Natural killer cell treated with Interleukin-12 subunit alpha and Interleukin-12 subunit beta and Interleukin-15 and Interleukin-18, amount 100 ng/mL, for 72 hours (primary cell): ENCODE measurements around the gene RGS5. TPM values are rescaled to one million over a fixed set of nuclear protein-coding genes. Genes with fewer than 3 reads are reported as not detected.
"Not testable (repeated sequence)": the region's sequence is repeated elsewhere in the genome, so short reads cannot be mapped to it uniquely, and the experiment has no call there.

Experiments
- ATAC-seq, 2 donors: fragments of 150-1000 bp; cut with Tn5 transposase in 1 of 2; sonication (Bioruptor Pico), chemical (Tn5 transposase) in 1 of 2; 2 replicates each; pipeline ENCODE4 v1.10.0; 2021
- DNase-seq: peaks from one replicate; pipeline ENCODE4 v3.0.0; 2022; ENCODE audit warnings: low spot score
- H3K27ac Mint-ChIP-seq, 2 donors: 1 replicate in 1 of 2; 2 replicates in 1 of 2; pipeline ENCODE4 v1.8.0; 2022; ENCODE audit warnings: mixed read lengths in 2 of 2, mild to moderate bottlenecking in 1 of 2, moderate library complexity in 1 of 2
- H3K27me3 Mint-ChIP-seq, 2 donors: 1 replicate in 1 of 2; 2 replicates in 1 of 2; pipeline ENCODE4 v1.8.0; 2022; ENCODE audit warnings: mixed read lengths in 2 of 2
- H3K36me3 Mint-ChIP-seq: one replicate; pipeline ENCODE4 v1.8.0; 2022; ENCODE audit warnings: mixed read lengths
- H3K4me1 Mint-ChIP-seq, 2 donors: 1 replicate in 1 of 2; 2 replicates in 1 of 2; pipeline ENCODE4 v1.8.0; 2022; ENCODE audit warnings: low read depth in 2 of 2, mixed read lengths in 2 of 2, mild to moderate bottlenecking in 1 of 2
- H3K4me3 Mint-ChIP-seq: one replicate; pipeline ENCODE4 v1.8.0; 2022; ENCODE audit warnings: mixed read lengths
- H3K9me3 Mint-ChIP-seq: 2 replicates; pipeline ENCODE4 v1.8.0; 2022; ENCODE audit warnings: mixed read lengths
- total RNA-seq, 2 donors: library from RNA; stranded (reverse); gene quantifications; one replicate each; pipeline ENCODE4 v1.2.3, GENCODE V29; 2022

Gene RGS5, protein sequence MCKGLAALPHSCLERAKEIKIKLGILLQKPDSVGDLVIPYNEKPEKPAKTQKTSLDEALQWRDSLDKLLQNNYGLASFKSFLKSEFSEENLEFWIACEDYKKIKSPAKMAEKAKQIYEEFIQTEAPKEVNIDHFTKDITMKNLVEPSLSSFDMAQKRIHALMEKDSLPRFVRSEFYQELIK
- total RNA-seq, result 1 to 10 TPM in 1 of 2 donors, under 1 TPM in 1; 0.95 to 1.2 TPM

DNA sequence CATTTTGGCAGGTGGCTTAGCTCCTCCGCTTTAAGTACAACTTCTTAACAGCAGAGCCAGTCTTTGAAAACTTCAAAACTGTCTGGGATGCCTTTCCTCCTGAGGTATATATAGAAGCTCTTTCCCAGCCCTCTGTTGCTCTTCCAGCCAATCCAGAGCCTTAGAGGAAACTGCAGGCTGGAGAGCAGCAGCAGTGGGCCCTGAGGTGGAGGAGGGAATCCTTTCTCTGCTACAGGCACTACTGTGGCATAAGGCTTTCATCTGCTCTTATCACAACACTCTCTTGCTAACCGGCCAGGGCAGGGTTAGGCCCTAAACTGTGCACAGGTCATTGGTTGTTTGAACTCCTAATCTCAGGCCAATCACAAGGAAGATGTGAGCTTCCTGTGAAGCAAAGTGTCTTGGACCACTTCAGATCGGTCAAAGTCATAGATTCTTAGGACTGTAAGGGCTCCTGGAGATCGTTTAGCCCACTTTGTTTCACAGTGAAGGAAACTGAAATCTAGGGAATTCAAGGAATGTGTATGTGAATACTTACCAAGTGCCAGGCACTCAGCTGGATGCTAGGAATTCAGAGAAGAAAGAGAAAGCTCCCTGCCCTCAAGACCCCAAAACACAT lies at the start of gene RGS5:
Gene RGS5, minus strand, starts transcription at position 84 of the 619 bp plus-strand sequence. Its CDS starts 81 bp downstream, at position 3.
- no peak within 1 kb of the TSS for H3K4me3 Mint-ChIP-seq
- H3K4me1 Mint-ChIP-seq, result no peaks in the 10 kb centered on the region
- DNase-seq (no peak), ATAC-seq (no peak)
- no peaks in the 10 kb centered on the region for H3K36me3 Mint-ChIP-seq
- no peak within 1 kb of the TSS for H3K27ac Mint-ChIP-seq
- no peaks in the 10 kb centered on the region for H3K9me3 Mint-ChIP-seq
- peaks cover 4 to 11% of the 10 kb centered on the region in 2 donors for H3K27me3 Mint-ChIP-seq

GRCh38 chr1:163250382-163250974 lies 47.8 kb upstream of the RGS5 start:
- no peaks in the 10 kb centered on the region for H3K36me3 Mint-ChIP-seq
- ATAC-seq (no peak), DNase-seq (no peak)
- peaks cover 3% of the 10 kb centered on the region for H3K9me3 Mint-ChIP-seq
- H3K27ac Mint-ChIP-seq, result no peak overlapping the region
- no peak overlapping the region for H3K4me3 Mint-ChIP-seq
- H3K4me1 Mint-ChIP-seq, result no peaks in the 10 kb centered on the region
- H3K27me3 Mint-ChIP-seq, result no peaks in the 10 kb centered on the region

- Mint-ChIP-seq H3K27me3 (no peaks in the 10 kb centered on the region), H3K4me1 (no peaks in the 10 kb centered on the region), H3K4me3 (no peak overlapping the region), H3K36me3 (no peaks in the 10 kb centered on the region), H3K9me3 (peaks cover 3% of the 10 kb centered on the region), H3K27ac (no peak overlapping the region)
- DNase-seq, result no peak
- no peak for ATAC-seq
Observed at GRCh38 chr1:163248064-163248463, 45.3 kb upstream of the RGS5 start.

DNA sequence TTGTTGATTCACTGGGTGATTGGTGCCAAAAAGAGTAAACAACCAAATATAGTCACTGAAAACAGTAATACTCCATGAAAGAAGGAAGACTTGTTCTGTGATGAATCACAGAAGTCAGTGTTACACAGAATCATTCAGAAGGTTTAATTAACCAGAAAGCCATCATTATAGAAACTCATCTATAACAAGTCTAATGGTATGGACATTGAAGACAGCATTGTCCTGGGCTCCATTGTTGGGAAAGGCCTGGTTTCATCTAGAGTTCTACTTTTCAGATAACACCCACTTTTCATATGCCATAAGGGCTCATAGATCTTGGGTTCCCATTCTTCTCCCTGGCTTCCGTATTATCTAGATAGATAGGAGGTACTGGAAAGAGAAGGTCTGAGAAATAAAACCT lies 41.9 kb upstream of the RGS5 start:
- not testable (repeated sequence) for H3K9me3 Mint-ChIP-seq, H3K27ac Mint-ChIP-seq, H3K4me1 Mint-ChIP-seq, H3K36me3 Mint-ChIP-seq, ATAC-seq, DNase-seq, H3K4me3 Mint-ChIP-seq, H3K27me3 Mint-ChIP-seq

GRCh38 chr1:163241746-163242145 lies 39.0 kb upstream of the RGS5 start:
- no peaks in the 10 kb centered on the region for H3K36me3 Mint-ChIP-seq
- H3K4me1 Mint-ChIP-seq, result no peaks in the 10 kb centered on the region
- ATAC-seq, result no peak
- H3K4me3 Mint-ChIP-seq, result no peak overlapping the region
- H3K27ac Mint-ChIP-seq, result no peak overlapping the region
- H3K27me3 Mint-ChIP-seq, result no peaks in the 10 kb centered on the region
- H3K9me3 Mint-ChIP-seq, result no peaks in the 10 kb centered on the region
- no peak for DNase-seq

GRCh38 chr1:163240705-163241104 lies 38.0 kb upstream of the RGS5 start:
- H3K9me3 Mint-ChIP-seq, result no peaks in the 10 kb centered on the region
- ATAC-seq (no peak), DNase-seq (no peak)
- H3K4me3 Mint-ChIP-seq, result no peak overlapping the region
- H3K4me1 Mint-ChIP-seq, result no peaks in the 10 kb centered on the region
- no peak overlapping the region for H3K27ac Mint-ChIP-seq
- no peaks in the 10 kb centered on the region for H3K36me3 Mint-ChIP-seq
- no peaks in the 10 kb centered on the region for H3K27me3 Mint-ChIP-seq

DNA sequence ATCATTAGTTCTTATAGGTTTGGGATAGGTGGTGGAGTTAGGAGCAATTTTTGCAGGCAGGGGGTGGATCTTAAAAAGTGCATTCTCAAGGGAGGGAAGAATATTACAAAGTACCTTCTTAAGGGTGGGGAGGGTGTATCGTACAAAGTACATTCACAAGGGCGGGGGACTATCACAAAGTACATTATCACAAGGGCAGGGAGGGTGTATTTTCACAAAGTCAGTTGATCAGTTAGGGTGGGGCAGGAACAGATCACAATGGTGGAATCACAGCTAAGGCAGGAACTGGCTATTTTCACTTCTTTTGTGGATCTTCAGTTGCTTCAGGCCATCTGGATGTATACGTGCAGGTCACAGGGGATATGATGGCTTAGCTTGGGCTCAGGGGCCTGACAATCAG lies 30.9 kb upstream of the RGS5 start:
- H3K27ac Mint-ChIP-seq, H3K36me3 Mint-ChIP-seq, DNase-seq, ATAC-seq, H3K4me3 Mint-ChIP-seq, H3K9me3 Mint-ChIP-seq, H3K4me1 Mint-ChIP-seq: not testable (repeated sequence)
- peaks cover 3 to 14% of the 10 kb centered on the region in 2 donors for H3K27me3 Mint-ChIP-seq

- Mint-ChIP-seq H3K4me3 (no peak overlapping the region), H3K4me1 (no peaks in the 10 kb centered on the region), H3K27me3 (peaks cover 3 to 16% of the 10 kb centered on the region in 2 donors), H3K36me3 (peaks cover 4% of the 10 kb centered on the region), H3K27ac (no peak overlapping the region), H3K9me3 (peaks cover 5% of the 10 kb centered on the region)
- no peak for ATAC-seq
- no peak for DNase-seq
Observed at GRCh38 chr1:163231385-163231784, 28.7 kb upstream of the RGS5 start.

DNA sequence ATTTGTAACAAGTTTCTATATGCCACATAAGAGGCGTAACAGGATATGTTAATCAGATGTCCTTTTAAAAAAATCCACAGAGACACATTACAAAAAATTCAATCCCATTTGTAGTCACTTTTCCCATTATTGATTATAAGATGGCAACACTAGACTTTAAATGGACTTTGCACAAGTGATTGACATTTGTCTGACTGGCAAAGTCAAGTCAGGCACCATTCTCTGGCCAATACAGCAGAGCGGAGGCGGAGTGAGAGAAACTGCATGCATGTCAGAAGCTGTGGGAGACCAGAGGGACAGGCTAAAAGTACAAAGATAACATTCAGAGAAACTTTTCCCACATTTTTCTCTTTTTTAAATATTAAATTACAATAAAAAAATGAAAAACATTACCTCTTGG lies 28.1 kb upstream of the RGS5 start:
- Mint-ChIP-seq H3K4me1 (no peaks in the 10 kb centered on the region), H3K27ac (no peak overlapping the region), H3K4me3 (no peak overlapping the region), H3K36me3 (peaks cover 4% of the 10 kb centered on the region), H3K9me3 (peaks cover 5% of the 10 kb centered on the region), H3K27me3 (peaks cover 3 to 16% of the 10 kb centered on the region in 2 donors)
- ATAC-seq (no peak), DNase-seq (no peak)

GRCh38 chr1:163228271-163228670 lies 25.6 kb upstream of the RGS5 start:
- H3K4me3 Mint-ChIP-seq, result not testable (repeated sequence)

GRCh38 chr1:163227126-163227525 lies 24.4 kb upstream of the RGS5 start:
- peaks cover 5 to 16% of the 10 kb centered on the region in 2 donors for H3K27me3 Mint-ChIP-seq
- no peaks in the 10 kb centered on the region for H3K4me1 Mint-ChIP-seq
- no peak overlapping the region for H3K4me3 Mint-ChIP-seq
- ATAC-seq (no peak), DNase-seq (no peak)
- peaks cover 4% of the 10 kb centered on the region for H3K36me3 Mint-ChIP-seq
- no peak overlapping the region for H3K27ac Mint-ChIP-seq
- H3K9me3 Mint-ChIP-seq, result peaks cover 14% of the 10 kb centered on the region

More at GRCh38 chr1:163228271-163228670, 25.6 kb upstream of the RGS5 start:
- not testable (repeated sequence) for DNase-seq, H3K4me1 Mint-ChIP-seq, ATAC-seq, H3K27ac Mint-ChIP-seq, H3K36me3 Mint-ChIP-seq
- Mint-ChIP-seq H3K27me3 (peaks cover 5 to 16% of the 10 kb centered on the region in 2 donors), H3K9me3 (peaks cover 14% of the 10 kb centered on the region)

GRCh38 chr1:163213626-163214025 lies 10.9 kb upstream of the RGS5 start:
- ATAC-seq (no peak), DNase-seq (no peak)
- H3K36me3 Mint-ChIP-seq, result no peaks in the 10 kb centered on the region
- no peaks in the 10 kb centered on the region for H3K9me3 Mint-ChIP-seq
- H3K27me3 Mint-ChIP-seq, result peaks cover 21 to 32% of the 10 kb centered on the region in 2 donors
- no peaks in the 10 kb centered on the region for H3K4me1 Mint-ChIP-seq
- no peak overlapping the region for H3K4me3 Mint-ChIP-seq
- H3K27ac Mint-ChIP-seq, result no peak overlapping the region

- Mint-ChIP-seq H3K27ac (no peak overlapping the region), H3K9me3 (no peaks in the 10 kb centered on the region), H3K27me3 (peaks cover 22 to 32% of the 10 kb centered on the region in 2 donors), H3K4me3 (no peak overlapping the region), H3K4me1 (no peaks in the 10 kb centered on the region), H3K36me3 (no peaks in the 10 kb centered on the region)
- ATAC-seq (no peak), DNase-seq (no peak)
Observed at GRCh38 chr1:163211667-163212066, 9.0 kb upstream of the RGS5 start.

DNA sequence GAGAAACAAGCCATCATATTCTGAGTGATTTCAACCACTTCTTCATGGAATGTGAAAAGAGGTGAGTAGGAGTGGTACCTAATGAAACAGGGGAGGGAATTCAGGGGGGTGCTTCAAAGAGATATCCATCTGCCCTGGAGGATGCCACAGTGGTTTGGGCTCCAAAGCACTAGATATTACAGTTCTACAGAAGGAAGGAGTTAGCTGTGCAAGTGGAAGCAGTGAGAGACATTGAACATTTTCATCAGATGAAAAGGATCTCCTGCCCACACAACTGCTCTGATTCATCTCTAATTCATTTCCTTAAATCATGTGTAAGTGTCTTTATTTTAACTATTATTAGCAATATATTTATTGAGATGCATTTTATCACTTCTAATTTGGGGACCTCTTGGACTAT lies 2.8 kb upstream of the RGS5 start:
- H3K4me3 Mint-ChIP-seq, result no peak overlapping the region

More for the DNA sequence above, 2.8 kb upstream of the RGS5 start:
- DNase-seq, result no peak
- Mint-ChIP-seq H3K27me3 (peaks cover 3 to 12% of the 10 kb centered on the region in 2 donors), H3K4me1 (no peaks in the 10 kb centered on the region), H3K9me3 (no peaks in the 10 kb centered on the region), H3K27ac (no peak overlapping the region), H3K36me3 (no peaks in the 10 kb centered on the region)
- no peak for ATAC-seq
